ENCODE measurements around the gene NAE1.

The NAE1 gene

GRCh38 chr16:66850115-66850815, 19.5 kb upstream of the NAE1 start:
- no peak overlapping the region for H3K4me3 ChIP-seq (ENCODE audit: low read depth, low read length)

- no peak overlapping the region for H3K4me3 ChIP-seq (ENCODE audit: low read depth, low read length)
Observed at GRCh38 chr16:66849549-66849948, 18.8 kb upstream of the NAE1 start.

GRCh38 chr16:66849021-66849420, 18.2 kb upstream of the NAE1 start:
- no peak overlapping the region for H3K4me3 ChIP-seq (ENCODE audit: low read depth, low read length)

GRCh38 chr16:66848172-66848571, 17.4 kb upstream of the NAE1 start:
- no peak overlapping the region for H3K4me3 ChIP-seq (ENCODE audit: low read depth, low read length)

GRCh38 chr16:66847533-66848067, 16.8 kb upstream of the NAE1 start:
- no peak overlapping the region for H3K4me3 ChIP-seq (ENCODE audit: low read depth, low read length)

- no peak overlapping the region for H3K4me3 ChIP-seq (ENCODE audit: low read depth, low read length)
Observed at GRCh38 chr16:66846831-66847230, 16.1 kb upstream of the NAE1 start.

- H3K4me3 ChIP-seq (ENCODE audit: low read depth, low read length): no peak overlapping the region
Observed at GRCh38 chr16:66846266-66846665, 15.5 kb upstream of the NAE1 start.

- H3K4me3 ChIP-seq (ENCODE audit: low read depth, low read length): no peak overlapping the region
Observed at GRCh38 chr16:66845791-66846221, 15.0 kb upstream of the NAE1 start.

GRCh38 chr16:66845080-66845410, 14.3 kb upstream of the NAE1 start:
- peak overlapping the region; percentile 61 for H3K4me3 ChIP-seq (ENCODE audit: low read depth, low read length)

- H3K4me3 ChIP-seq (ENCODE audit: low read depth, low read length): peak within 1 kb of the TSS; percentile 61
Observed at GRCh38 chr16:66844342-66845079, 13.7 kb upstream of the NAE1 start, which contains the start of gene CA7. Gene CA7 (plus strand): TSS chr16:66844414. CDS start chr16:66844488, 74 bp downstream.

- H3K4me3 ChIP-seq (ENCODE audit: low read depth, low read length): peak overlapping the region; percentile 61
Observed at GRCh38 chr16:66844009-66844341, 13.2 kb upstream of the NAE1 start.

GRCh38 chr16:66843191-66843590, 12.4 kb upstream of the NAE1 start:
- H3K4me3 ChIP-seq (ENCODE audit: low read depth, low read length): no peak overlapping the region

GRCh38 chr16:66842765-66843164, 12.0 kb upstream of the NAE1 start:
- H3K4me3 ChIP-seq (ENCODE audit: low read depth, low read length): no peak overlapping the region

- no peak overlapping the region for H3K4me3 ChIP-seq (ENCODE audit: low read depth, low read length)
Observed at GRCh38 chr16:66841366-66841765, 10.6 kb upstream of the NAE1 start.

- H3K4me3 ChIP-seq (ENCODE audit: low read depth, low read length): no peak overlapping the region
Observed at GRCh38 chr16:66840883-66841282, 10.1 kb upstream of the NAE1 start.

- H3K4me3 ChIP-seq (ENCODE audit: low read depth, low read length): no peak overlapping the region
Observed at GRCh38 chr16:66834746-66835145, 4.0 kb upstream of the NAE1 start.

GRCh38 chr16:66832661-66833305, 2.0 kb upstream of the NAE1 start:
- H3K4me3 ChIP-seq (ENCODE audit: low read depth, low read length): no peak overlapping the region

- no peak overlapping the region for H3K4me3 ChIP-seq (ENCODE audit: low read depth, low read length)
Observed at GRCh38 chr16:66832190-66832589, 1.4 kb upstream of the NAE1 start.

- H3K4me3 ChIP-seq (ENCODE audit: low read depth, low read length): no peak overlapping the region
Observed at GRCh38 chr16:66824006-66824405, 6.8 kb downstream of the NAE1 start.

- H3K4me3 ChIP-seq (ENCODE audit: low read depth, low read length): no peak overlapping the region
Observed at GRCh38 chr16:66814734-66815133, 16.0 kb downstream of the NAE1 start.

- no peak overlapping the region for H3K4me3 ChIP-seq (ENCODE audit: low read depth, low read length)
Observed at GRCh38 chr16:66811043-66811442, 19.7 kb downstream of the NAE1 start.

GRCh38 chr16:66810391-66810790, 20.4 kb downstream of the NAE1 start:
- H3K4me3 ChIP-seq (ENCODE audit: low read depth, low read length): no peak overlapping the region

All from iPS-11a (cell line).